ENCODE data around the gene MAGEA8. TPM values are rescaled to one million over a fixed set of nuclear protein-coding genes. Genes with fewer than 3 reads are reported as not detected.

The MAGEA8 gene
- total and polyA plus RNA-seq, 4 donors = not detected

DNA sequence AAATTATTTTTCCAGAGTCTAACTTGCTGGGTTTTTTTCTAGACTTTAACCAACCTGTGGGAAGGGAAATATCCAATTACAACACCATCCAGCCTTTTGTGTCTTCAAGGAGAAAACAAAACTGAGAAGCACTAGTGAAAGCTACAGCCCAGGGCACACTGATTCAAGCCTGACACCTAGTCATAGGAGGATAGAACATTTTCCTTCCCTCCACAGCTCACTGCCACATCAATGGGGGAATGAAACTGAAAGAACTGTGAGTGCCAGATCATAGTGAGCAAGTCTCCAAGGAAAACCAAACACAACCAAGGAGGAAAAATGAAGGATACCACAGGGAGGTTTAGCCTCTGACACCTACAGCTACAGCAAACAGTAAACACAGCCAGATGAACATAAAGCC, 43.3 kb upstream of the MAGEA8 start (continued):
- TF ChIP-seq CTCF (IDR thresholded peaks at IDR 0.05; ENCODE audit: low read depth, low read length, missing input control) = no peak
- TF ChIP-seq HNF4G (IDR thresholded peaks at IDR 0.05) = no peak
- TF ChIP-seq, protein P1, sequence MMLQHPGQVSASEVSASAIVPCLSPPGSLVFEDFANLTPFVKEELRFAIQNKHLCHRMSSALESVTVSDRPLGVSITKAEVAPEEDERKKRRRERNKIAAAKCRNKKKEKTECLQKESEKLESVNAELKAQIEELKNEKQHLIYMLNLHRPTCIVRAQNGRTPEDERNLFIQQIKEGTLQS (IDR thresholded peaks at IDR 0.05) = no peak
- TF ChIP-seq TAF1 (conservative IDR thresholded peaks at IDR 0.05) = no peak
- no peak for TF ChIP-seq NR2F2 (IDR thresholded peaks at IDR 0.05)

GRCh38 chrX:149841929-149842328, 39.1 kb upstream of the MAGEA8 start:
- WGBS = 95% methylated on average over 2 of the region's 2 CpGs
- TF ChIP-seq REST (IDR thresholded peaks at IDR 0.05) (no peak), HNF4G (IDR thresholded peaks at IDR 0.05) (no peak), GABPA (IDR thresholded peaks at IDR 0.05 in 1 of 2, conservative IDR thresholded peaks at IDR 0.05 in 1 of 2) (no peak), HNF4A (conservative IDR thresholded peaks at IDR 0.05) (no peak), NR2F2 (IDR thresholded peaks at IDR 0.05) (no peak), EGR1 (IDR thresholded peaks at IDR 0.05; ENCODE audit: low read depth in 2 of 2) (no peak), RAD21 (IDR thresholded peaks at IDR 0.05) (no peak), JUND (IDR thresholded peaks at IDR 0.05) (no peak), TAF1 (conservative IDR thresholded peaks at IDR 0.05) (no peak), FOXA1 (IDR thresholded peaks at IDR 0.05) (no peak), YY1 (IDR thresholded peaks at IDR 0.05) (no peak), ZBTB33 (IDR thresholded peaks at IDR 0.05) (no peak), MAX (IDR thresholded peaks at IDR 0.05) (no peak), SP1 (IDR thresholded peaks at IDR 0.05) (no peak), FOXA2 (IDR thresholded peaks at IDR 0.05) (no peak), CTCF (IDR thresholded peaks at IDR 0.05; ENCODE audit: low read depth, low read length, missing input control) (no peak)
- TF ChIP-seq, protein P1 (IDR thresholded peaks at IDR 0.05) = no peak

More at GRCh38 chrX:149841929-149842328, 39.1 kb upstream of the MAGEA8 start:
- Histone ChIP-seq H3K9ac (ENCODE audit: low read depth in 1 of 2, low read length in 2 of 2) (no peak overlapping the region), H3K36me3 (ENCODE audit: control insufficient read depth in 4 of 4, insufficient read depth in 3 of 4, low read depth in 1 of 4, low read length in 3 of 4) (no peaks in the 10 kb centered on the region), H3K4me3 (ENCODE audit: low read depth in 1 of 3, low read length in 3 of 3) (no peak overlapping the region), H3K27me3 (ENCODE audit: control insufficient read depth in 4 of 4, insufficient read depth in 4 of 4, low read length in 3 of 4) (no peaks in the 10 kb centered on the region), H3K9me3 (ENCODE audit: control insufficient read depth in 4 of 4, low read length in 3 of 4) (no peaks in the 10 kb centered on the region), H3K4me1 (ENCODE audit: control insufficient read depth in 4 of 4, insufficient read depth in 4 of 4, low read length in 3 of 4) (no peaks in the 10 kb centered on the region), H3K27ac (ENCODE audit: low read depth in 1 of 2, low read length in 2 of 2) (no peak overlapping the region)
- DNase-seq (ENCODE audit: low spot score) = no peak

All from liver (tissue), 9 donors.